HuH-7 (cell line): ENCODE results near the gene AP2B1.
"Not testable (repeated sequence)": the region's sequence is repeated elsewhere in the genome, so short reads cannot be mapped to it uniquely, and the experiment has no call there.

Source experiments
- DNase-seq: peaks from one replicate; pipeline ENCODE4 v3.0.0; 2011; ENCODE audit warnings: low spot score

The AP2B1 gene

GRCh38 chr17:35577830-35578196 lies 9.3 kb upstream of the AP2B1 start:
- no peak for DNase-seq

- peak; percentile 81 for DNase-seq
Observed at GRCh38 chr17:35578197-35578928, 8.8 kb upstream of the AP2B1 start, which contains the start of gene PEX12. Gene PEX12, minus strand, starts transcription at chr17:35578571. Its CDS starts 550 bp downstream, at chr17:35578021.

- DNase-seq: no peak
Observed at GRCh38 chr17:35578929-35579432, 8.1 kb upstream of the AP2B1 start.

GRCh38 chr17:35584061-35584460 lies 3.1 kb upstream of the AP2B1 start:
- no peak for DNase-seq

- DNase-seq: peak; percentile 24
Observed at GRCh38 chr17:35586569-35587073, 501 bp upstream of the AP2B1 start.

- no peak for DNase-seq
Observed at GRCh38 chr17:35588196-35588920, 1.2 kb downstream of the AP2B1 start.

GRCh38 chr17:35596072-35596471 lies 8.9 kb downstream of the AP2B1 start:
- no peak for DNase-seq

- DNase-seq: no peak
Observed at GRCh38 chr17:35596530-35597233, 9.6 kb downstream of the AP2B1 start.

GRCh38 chr17:35597604-35598003 lies 10.5 kb downstream of the AP2B1 start:
- DNase-seq: no peak

- DNase-seq: no peak
Observed at GRCh38 chr17:35603674-35604073, 16.6 kb downstream of the AP2B1 start.

GRCh38 chr17:35605678-35606077 lies 18.6 kb downstream of the AP2B1 start:
- DNase-seq: no peak

GRCh38 chr17:35607239-35607847 lies 20.2 kb downstream of the AP2B1 start:
- no peak for DNase-seq

- no peak for DNase-seq
Observed at GRCh38 chr17:35609831-35610230, 22.7 kb downstream of the AP2B1 start.

GRCh38 chr17:35610746-35611145 lies 23.6 kb downstream of the AP2B1 start:
- not testable (repeated sequence) for DNase-seq

- DNase-seq: peak; percentile 26
Observed at GRCh38 chr17:35612924-35613521, 25.9 kb downstream of the AP2B1 start.

- DNase-seq: no peak
Observed at GRCh38 chr17:35614810-35615209, 27.7 kb downstream of the AP2B1 start.

- no peak for DNase-seq
Observed at GRCh38 chr17:35616536-35616935, 29.4 kb downstream of the AP2B1 start.

GRCh38 chr17:35617505-35617904 lies 30.4 kb downstream of the AP2B1 start:
- DNase-seq: no peak

GRCh38 chr17:35618628-35619027 lies 31.5 kb downstream of the AP2B1 start:
- no peak for DNase-seq

GRCh38 chr17:35621768-35622167 lies 34.6 kb downstream of the AP2B1 start:
- no peak for DNase-seq

- no peak for DNase-seq
Observed at GRCh38 chr17:35627417-35627816, 40.3 kb downstream of the AP2B1 start.
